ENCODE data around the gene CPE. TPM values are rescaled to one million over a fixed set of nuclear protein-coding genes. Genes with fewer than 3 reads are reported as not detected.
"Not testable (repeated sequence)": the region's sequence is repeated elsewhere in the genome, so short reads cannot be mapped to it uniquely, and the experiment has no call there.

CPE gene
- total RNA-seq, 4 donors from 2014 or later, result 7.5 to 29.1 (median 12.3) TPM

DNA sequence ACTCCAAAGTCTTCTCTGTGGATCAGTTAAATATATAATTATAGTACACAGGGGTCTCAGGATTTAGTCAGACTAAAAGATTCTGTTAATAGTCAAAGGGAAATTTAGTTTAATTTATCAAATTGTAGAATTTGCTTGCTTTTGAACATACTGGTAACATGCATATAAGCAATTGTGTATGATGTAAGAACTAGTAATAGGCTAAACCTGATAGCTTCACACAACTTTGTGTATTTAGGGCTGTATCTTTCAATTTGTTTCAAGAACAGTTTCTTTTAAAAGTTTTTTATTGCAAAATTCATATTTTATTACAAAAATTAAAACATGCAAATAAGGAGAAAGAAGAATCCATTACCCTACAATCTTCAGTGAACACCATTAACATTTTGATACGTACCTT is 99.5 kb downstream of the CPE start:
- DNase-seq, result no peak
- H3K9me3 ChIP-seq, result no peaks in the 10 kb centered on the region
- no peaks in the 10 kb centered on the region for H3K4me1 ChIP-seq
- no peak overlapping the region for H3K4me3 ChIP-seq
- intact Hi-C loops (cut with DNase I; ENCODE audit: low total_unique reads) (no loop called here), in situ Hi-C loops (cut with MboI; ENCODE audit: low pct_ligation_motif_present in 1 of 4, low pct_unique_long_range_greater_than_20kb in 1 of 4, low sequenced_read_pairs in 3 of 4) (no loop called here)
- TF ChIP-seq EP300 (IDR thresholded peaks at IDR 0.05; ENCODE audit: low read depth) (no peak), POLR2AphosphoS5 (IDR thresholded peaks at IDR 0.05) (no peak)
- 75 to 95% methylated on average over 1 of the region's 1 CpG for WGBS, 2 donors (ENCODE audit: low coverage in 1 of 2)
- H3K27me3 ChIP-seq, result no peaks in the 10 kb centered on the region
- H3K36me3 ChIP-seq, result no peaks in the 10 kb centered on the region
- H3K27ac ChIP-seq, result no peak overlapping the region

DNA sequence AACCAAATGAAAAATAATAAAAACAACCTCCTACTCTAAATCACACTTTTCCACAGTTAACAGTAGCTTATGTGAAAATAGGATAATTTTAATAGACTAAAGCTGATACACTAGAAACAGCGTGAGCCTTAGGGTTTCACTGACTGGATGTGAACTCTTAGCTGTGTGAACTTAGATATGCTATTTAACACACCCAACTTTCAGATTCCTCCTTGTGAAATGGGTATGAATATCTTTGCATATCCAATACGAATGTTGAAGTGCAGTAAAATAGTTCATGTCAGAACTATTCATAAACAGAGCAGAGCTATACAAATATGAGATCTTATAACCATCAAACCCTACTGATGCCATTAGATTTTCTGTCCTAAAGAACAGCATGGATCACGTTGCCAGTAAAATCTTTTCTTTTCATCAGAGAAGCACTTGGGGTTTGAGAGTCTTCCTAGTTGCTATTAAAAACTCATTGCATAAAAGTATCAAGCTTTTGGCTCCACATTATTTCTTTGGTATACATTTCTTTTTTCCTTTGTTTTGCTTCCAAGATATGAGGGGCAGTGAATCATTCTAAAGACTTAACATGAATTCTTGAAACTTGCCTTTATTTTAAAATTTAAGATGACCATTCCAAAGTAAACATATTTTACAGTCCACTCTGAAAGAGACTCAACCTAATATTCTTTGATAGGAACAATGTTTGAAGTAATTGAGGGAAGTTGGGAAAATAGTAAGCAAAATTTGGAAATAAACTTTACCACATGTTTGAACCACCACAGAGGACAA is 102.4 kb downstream of the CPE start:
- intact Hi-C loops (cut with DNase I; ENCODE audit: low total_unique reads), result no loop called here
- no peak overlapping the region for H3K4me3 ChIP-seq
- no peak overlapping the region for H3K27ac ChIP-seq

DNA sequence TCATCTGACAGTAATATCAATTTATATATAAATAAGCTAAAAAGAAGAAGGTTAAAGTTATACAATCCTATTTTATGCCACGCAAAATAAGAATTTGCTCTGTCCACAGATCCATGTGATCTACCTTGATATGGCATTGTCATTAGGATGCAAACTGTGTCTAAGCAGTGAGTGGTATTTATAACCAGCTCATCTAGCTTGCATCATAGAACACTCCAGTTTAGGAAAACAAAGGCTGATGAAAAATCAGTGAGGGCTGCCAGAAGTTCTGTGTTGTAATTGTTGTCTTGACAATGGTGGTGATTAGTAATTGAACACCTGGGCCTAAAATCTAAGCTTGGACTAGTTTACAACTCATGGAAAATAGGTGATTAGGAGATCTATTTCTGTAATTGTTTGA is 111.0 kb downstream of the CPE start:
- in situ Hi-C loops (cut with MboI; ENCODE audit: low pct_ligation_motif_present in 1 of 4, low pct_unique_long_range_greater_than_20kb in 1 of 4, low sequenced_read_pairs in 3 of 4) (loop anchor here in 1 of 4 donors (10.0 kb wide), 1 partner anchor 605 kb away; no protein-coding TSS in a partner anchor), intact Hi-C loops (cut with DNase I; ENCODE audit: low total_unique reads) (no loop called here)
- Histone ChIP-seq H3K27ac (no peak overlapping the region), H3K27me3 (no peaks in the 10 kb centered on the region), H3K36me3 (no peaks in the 10 kb centered on the region), H3K4me1 (peaks cover 0 to 15% (median 7%) of the 10 kb centered on the region in 4 donors), H3K4me3 (no peak overlapping the region), H3K9me3 (no peaks in the 10 kb centered on the region)
- TF ChIP-seq EP300 (IDR thresholded peaks at IDR 0.05; ENCODE audit: low read depth) (no peak), POLR2A (IDR thresholded peaks at IDR 0.05) (no peak), CTCF (IDR thresholded peaks at IDR 0.05) (no peak), POLR2AphosphoS5 (IDR thresholded peaks at IDR 0.05) (no peak)
- no peak for DNase-seq
- 92 to 96% methylated on average over 1 of the region's 1 CpG for WGBS, 2 donors (ENCODE audit: low coverage in 1 of 2)

More for the DNA sequence above, 102.4 kb downstream of the CPE start:
- Histone ChIP-seq H3K27me3 (no peaks in the 10 kb centered on the region), H3K36me3 (no peaks in the 10 kb centered on the region), H3K9me3 (no peaks in the 10 kb centered on the region), H3K4me1 (no peaks in the 10 kb centered on the region)
- TF ChIP-seq POLR2AphosphoS5 (IDR thresholded peaks at IDR 0.05) (no peak), POLR2A (IDR thresholded peaks at IDR 0.05) (no peak), EP300 (IDR thresholded peaks at IDR 0.05; ENCODE audit: low read depth) (no peak), CTCF (IDR thresholded peaks at IDR 0.05) (no peak)
- in situ Hi-C loops (cut with MboI; ENCODE audit: low pct_ligation_motif_present in 1 of 4, low pct_unique_long_range_greater_than_20kb in 1 of 4, low sequenced_read_pairs in 3 of 4), result no loop called here
- WGBS, 2 donors (ENCODE audit: low coverage in 1 of 2), result 54 to 73% methylated on average over 3 of the region's 3 CpGs
- no peak for DNase-seq

DNA sequence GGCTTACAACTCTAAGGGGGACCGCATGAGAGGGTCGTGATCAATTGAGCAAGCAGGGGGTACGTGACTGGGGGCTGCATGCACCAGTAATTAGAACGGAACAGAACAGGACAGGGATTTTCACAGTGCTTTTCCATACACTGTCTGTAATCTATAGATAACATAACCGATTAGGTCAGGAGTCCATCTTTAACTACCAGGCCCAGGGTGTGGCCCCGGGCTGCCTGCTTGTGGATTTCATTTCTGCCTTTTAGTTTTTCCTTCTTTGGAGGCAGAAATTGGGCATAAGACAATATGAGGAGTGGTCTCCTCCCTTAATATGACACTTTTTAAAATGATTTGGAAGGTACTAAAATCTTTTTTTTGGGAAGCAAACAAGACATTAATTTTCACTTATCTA is 113.8 kb downstream of the CPE start:
- H3K9me3 ChIP-seq; H3K27me3 ChIP-seq; H3K4me3 ChIP-seq; intact Hi-C loops (cut with DNase I; ENCODE audit: low total_unique reads); H3K36me3 ChIP-seq; H3K27ac ChIP-seq: not testable (repeated sequence)
- peaks cover 0 to 15% (median 7%) of the 10 kb centered on the region in 4 donors for H3K4me1 ChIP-seq
- peak; percentile 10 for DNase-seq
- in situ Hi-C loops (cut with MboI; ENCODE audit: low pct_ligation_motif_present in 1 of 4, low pct_unique_long_range_greater_than_20kb in 1 of 4, low sequenced_read_pairs in 3 of 4), result loop anchor here in 1 of 4 donors (10.0 kb wide), 1 partner anchor 602 kb away; no protein-coding TSS in a partner anchor
- WGBS, 2 donors (ENCODE audit: low coverage in 1 of 2), result 57% methylated on average over 6 of the region's 6 CpGs; no CpG with 5 or more reads in 1 of the 2 donors

GRCh38 chr4:165493359-165493758 is 114.6 kb downstream of the CPE start:
- H3K9me3 ChIP-seq, result no peaks in the 10 kb centered on the region

More at GRCh38 chr4:165493359-165493758, 114.6 kb downstream of the CPE start:
- H3K27ac ChIP-seq, result no peak overlapping the region
- WGBS, 2 donors (ENCODE audit: low coverage in 1 of 2), result 9 to 18% methylated on average over 7 to 18 of the region's 18 CpGs
- in situ Hi-C loops (cut with MboI; ENCODE audit: low pct_ligation_motif_present in 1 of 4, low pct_unique_long_range_greater_than_20kb in 1 of 4, low sequenced_read_pairs in 3 of 4) (loop anchor here in 1 of 4 donors (10.0 kb wide), 1 partner anchor 601 kb away; no protein-coding TSS in a partner anchor), intact Hi-C loops (cut with DNase I; ENCODE audit: low total_unique reads) (no loop called here)
- no peaks in the 10 kb centered on the region for H3K27me3 ChIP-seq
- peaks cover 0 to 15% (median 7%) of the 10 kb centered on the region in 4 donors for H3K4me1 ChIP-seq
- no peak overlapping the region for H3K4me3 ChIP-seq
- peak; percentile 70 for DNase-seq
- TF ChIP-seq POLR2A (IDR thresholded peaks at IDR 0.05) (no peak), CTCF (IDR thresholded peaks at IDR 0.05) (peak; percentile 41 to 63 (median 59))
- H3K36me3 ChIP-seq, result no peaks in the 10 kb centered on the region

Data from transverse colon (tissue), 4 donors.